GM21825 (cell line): ENCODE results near the gene ARHGEF16.

ENCODE experiments used
- ATAC-seq: cut with Tn5 transposase; IDR thresholded peaks from one replicate; pipeline ENCODE4 v1.9.1; 2021; ENCODE audit warnings: mild to moderate bottlenecking, moderate library complexity; ENCODE audit not compliant: unreplicated experiment

ARHGEF16 gene

DNA sequence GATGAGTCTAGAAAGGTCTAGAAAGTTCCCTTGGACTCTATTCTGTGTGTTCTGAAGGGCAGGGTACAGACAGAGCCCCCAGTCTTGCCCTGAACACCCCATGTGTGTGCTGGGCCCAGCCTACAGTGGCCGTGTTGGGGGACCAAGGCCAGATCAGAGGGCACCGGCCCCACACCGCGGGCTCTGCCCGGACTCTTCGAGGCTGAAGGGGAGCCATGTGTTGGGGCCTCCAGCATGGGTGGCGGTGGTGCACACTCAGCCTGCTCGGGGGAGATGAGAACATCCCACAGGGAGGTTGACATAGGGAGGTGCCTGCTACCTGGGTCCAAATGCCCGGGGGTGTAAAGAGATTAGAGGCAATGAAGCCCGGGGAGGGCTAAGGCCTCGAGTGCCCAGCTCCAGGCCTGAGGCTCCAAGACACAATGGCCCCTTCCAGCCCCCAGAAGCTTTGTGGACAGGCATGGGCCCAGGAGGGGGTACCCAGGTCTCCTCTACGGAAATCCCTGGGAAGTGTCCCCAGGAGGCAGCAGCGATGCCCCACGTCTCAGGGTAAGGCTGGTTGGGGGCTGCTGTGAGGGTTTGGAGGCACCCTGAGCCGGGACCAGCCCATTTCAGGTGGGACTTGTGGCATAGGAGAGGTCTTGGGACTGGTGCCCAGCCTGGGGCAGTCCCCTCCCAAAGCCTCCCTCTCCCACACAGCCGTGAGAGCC is 12.1 kb downstream of the ARHGEF16 start:
- ATAC-seq, result no peak

DNA sequence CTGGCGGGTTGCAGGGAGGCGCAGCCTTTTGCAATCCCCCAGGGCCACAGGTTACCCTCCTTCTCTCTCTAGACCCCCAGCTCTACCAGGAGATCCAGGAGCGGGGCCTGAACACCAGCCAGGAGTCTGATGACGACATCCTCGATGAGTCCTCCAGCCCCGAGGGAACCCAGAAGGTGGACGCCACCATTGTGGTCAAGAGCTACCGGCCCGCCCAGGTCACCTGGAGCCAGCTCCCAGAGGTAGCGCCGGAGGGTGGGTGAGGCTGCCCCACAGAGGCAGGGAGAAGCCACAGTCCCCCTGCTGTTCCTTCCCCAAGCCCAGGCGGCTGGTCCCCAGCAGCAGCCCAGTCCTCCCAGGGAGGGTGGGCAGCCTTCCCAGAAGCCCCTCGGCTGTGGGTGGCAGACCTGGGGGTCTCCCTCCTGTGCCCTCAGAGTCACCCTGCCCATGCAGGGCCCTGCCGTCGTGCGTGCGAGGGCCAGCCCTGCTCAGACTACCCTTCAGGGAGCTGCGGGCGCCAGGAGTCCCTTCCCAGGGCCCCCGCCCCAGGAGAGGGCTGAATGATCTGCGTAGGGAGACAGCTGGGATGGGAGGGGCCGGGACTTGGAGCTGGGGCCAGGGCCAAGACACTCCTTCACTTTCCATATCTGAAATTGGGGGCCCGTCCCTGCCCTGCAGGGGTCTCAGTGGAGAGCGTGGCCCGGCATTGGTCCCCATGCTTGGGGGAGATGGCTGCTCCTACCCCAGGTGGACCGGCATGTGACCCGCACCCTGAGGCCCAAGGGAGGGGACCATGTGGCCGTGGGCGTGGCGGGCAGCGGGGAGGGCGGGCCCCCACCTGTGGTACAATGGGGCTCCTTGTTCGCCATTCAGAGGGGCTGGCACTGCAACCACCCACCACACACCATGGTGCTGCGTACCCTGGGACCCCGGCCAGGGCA is 12.9 kb downstream of the ARHGEF16 start:
- ATAC-seq, result no peak

GRCh38 chr1:3468236-3469103 is 14.0 kb downstream of the ARHGEF16 start:
- no peak for ATAC-seq

DNA sequence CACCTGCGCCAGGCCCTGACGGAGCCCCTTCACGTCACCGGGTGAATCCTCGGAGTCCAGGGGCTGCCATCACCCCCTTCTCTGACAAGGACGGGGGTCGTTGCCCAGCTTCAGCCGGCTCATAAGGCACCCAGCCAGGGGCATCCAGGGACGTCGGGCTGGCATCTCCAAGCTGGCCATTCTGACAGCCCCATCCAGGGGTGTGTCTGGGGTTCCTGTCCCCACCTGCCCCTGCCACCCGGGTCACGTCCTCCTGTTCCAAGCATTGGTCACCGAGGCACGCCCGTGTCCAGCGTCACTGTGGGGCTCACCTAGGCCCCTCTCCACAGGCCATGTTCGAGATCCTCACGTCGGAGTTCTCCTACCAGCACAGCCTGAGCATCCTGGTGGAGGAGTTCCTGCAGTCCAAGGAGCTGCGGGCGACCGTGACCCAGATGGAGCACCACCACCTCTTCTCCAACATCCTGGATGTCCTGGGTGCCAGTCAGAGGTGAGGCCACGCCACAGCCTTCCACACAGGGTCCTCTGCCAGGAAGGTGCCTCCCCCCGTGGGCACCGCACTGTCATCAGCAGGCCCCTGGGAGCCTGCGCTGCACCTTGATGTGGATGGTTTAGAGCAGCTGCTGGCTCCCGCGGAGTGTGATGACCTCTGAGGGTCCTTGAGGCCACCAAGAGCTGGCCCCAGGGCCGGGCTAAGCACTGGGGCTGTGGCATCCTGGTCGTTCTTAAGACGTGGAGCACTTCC is 14.8 kb downstream of the ARHGEF16 start:
- no peak for ATAC-seq

DNA sequence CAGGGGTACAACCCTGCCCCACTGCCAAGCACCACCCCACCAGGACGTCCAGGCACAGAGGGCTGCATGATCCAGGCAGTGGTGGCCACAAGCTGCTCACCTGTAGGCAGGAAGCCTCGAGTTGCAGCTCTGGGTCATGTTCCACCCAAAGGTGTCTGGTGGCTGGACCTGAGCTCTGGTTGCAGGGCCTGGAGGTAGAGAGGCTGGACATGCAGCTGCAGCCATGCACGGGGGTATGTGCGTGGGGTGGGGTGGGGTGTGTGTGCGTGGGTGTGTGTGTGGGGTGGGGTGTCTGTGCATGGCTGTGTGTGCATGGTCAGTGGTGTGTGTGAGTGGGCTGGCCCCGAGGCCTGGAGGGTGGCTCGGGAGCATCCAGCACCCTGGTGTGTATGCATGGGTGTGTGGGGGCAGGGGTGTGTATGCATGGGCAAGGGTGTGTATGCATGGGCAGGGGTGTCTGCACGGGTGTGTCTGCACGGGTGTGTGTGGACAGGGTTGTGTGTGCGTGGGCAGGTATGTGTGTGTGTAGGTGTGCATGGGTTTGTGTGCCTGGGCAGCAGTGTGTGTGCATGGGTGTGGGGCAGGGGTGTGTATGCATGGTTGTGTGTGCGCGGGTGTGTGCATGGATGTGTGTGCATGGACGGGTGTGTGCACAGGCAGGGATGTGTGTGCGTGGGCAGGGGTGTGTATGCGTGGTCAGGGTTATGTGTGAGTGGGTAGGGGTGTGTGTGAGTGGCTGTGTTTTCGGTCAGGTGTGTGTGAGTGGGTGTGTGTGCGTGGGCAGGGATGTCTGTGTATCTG is 15.6 kb downstream of the ARHGEF16 start:
- no peak for ATAC-seq

- no peak for ATAC-seq
Measured at GRCh38 chr1:3470650-3471355, 16.3 kb downstream of the ARHGEF16 start.

DNA sequence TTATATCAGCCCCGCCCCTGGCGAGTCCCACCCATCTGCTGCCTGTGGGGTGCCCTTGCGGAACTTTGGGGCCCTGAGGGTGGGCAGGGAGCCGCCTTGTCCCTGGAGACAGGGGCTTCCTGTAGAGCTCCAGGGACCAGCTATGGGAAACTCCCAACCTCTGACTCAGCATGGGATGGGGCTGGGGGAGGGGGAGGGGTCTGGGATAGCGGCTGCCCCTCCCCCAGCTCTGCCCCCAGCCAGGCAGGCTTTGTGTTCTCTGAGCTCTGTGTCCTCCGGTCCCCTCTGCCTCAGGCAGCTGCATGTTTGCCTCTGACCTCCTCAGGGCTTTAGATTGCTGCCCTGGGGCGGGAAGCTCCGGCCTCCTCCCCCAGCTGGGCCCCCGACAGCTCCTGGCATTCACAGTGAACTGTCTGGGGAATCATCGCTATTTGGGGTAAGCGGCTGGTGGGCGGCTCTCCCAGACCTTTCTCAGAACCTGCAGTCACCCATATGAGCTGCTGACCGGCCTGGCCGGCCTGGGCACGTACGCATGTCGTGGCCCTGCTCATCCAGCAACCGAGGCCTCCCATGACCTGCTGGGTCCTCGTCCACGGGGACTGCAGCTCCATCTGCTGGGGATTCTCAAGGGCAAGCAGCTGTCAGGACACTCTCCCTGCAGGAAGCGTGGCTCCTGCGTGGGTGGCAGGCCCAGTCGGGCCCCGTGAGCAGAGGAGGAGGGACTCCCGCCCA is 17.1 kb downstream of the ARHGEF16 start:
- no peak for ATAC-seq

GRCh38 chr1:3472088-3472850 is 17.8 kb downstream of the ARHGEF16 start:
- no peak for ATAC-seq

DNA sequence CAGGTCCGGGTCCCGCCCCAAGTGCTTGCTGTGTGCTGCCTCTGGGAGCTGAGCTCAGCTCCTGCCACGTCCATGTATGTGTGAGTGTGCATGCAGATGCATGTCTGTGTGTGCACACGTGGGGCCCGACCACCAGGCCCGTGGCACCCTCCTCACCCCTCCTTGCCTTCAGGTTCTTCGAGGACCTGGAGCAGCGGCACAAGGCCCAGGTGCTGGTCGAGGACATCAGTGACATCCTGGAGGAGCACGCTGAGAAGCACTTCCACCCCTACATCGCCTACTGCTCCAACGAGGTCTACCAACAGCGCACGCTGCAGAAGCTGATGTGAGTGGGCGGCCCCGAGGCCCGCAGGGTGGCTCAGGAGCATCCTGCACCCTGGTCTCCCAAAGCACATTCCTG is 18.4 kb downstream of the ARHGEF16 start:
- no peak for ATAC-seq

DNA sequence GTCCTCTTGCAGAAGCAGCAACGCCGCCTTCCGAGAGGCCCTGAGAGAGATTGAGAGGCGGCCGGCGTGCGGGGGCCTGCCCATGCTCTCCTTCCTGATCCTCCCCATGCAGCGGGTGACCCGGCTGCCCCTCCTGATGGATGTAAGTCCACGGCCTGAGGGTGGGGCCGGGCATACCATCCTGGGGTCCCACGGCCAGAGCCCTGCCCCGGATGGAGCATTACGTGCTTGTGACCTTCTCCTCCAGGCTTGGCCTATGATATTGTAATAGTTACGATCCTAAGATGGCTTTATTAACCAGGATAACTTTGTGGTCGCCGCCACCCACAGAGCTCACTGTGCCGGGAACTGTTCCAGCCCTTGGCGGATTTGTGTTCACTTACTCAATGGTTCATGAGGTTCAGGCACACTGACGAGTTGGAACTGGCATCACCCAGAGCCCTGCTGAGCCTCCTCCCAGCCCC is 18.9 kb downstream of the ARHGEF16 start:
- no peak for ATAC-seq

GRCh38 chr1:3474016-3474415 is 19.6 kb downstream of the ARHGEF16 start:
- ATAC-seq, result no peak

GRCh38 chr1:3474421-3474820 is 20.0 kb downstream of the ARHGEF16 start:
- ATAC-seq, result no peak

GRCh38 chr1:3475839-3476573 is 21.5 kb downstream of the ARHGEF16 start:
- ATAC-seq, result no peak

DNA sequence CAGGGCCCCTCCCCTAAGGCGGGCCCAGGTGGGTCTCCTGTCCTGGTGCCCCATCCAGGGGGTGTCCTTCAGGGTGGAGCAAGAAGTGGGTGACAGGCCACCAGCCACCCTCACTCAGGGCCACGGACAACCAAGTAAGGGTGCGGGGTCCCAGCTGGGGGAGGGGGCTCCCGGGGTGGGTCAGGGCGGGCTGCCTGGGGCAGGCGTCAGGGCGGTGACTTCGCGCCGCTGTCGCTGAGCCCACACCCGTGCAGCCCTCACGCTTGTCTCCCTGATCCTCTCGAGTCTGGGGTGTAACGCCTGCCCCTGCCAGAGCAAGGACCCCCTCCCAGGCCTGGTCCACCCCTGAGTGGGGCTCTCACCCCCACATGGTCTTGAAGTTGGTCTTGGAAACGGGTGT is 22.2 kb downstream of the ARHGEF16 start:
- no peak for ATAC-seq

DNA sequence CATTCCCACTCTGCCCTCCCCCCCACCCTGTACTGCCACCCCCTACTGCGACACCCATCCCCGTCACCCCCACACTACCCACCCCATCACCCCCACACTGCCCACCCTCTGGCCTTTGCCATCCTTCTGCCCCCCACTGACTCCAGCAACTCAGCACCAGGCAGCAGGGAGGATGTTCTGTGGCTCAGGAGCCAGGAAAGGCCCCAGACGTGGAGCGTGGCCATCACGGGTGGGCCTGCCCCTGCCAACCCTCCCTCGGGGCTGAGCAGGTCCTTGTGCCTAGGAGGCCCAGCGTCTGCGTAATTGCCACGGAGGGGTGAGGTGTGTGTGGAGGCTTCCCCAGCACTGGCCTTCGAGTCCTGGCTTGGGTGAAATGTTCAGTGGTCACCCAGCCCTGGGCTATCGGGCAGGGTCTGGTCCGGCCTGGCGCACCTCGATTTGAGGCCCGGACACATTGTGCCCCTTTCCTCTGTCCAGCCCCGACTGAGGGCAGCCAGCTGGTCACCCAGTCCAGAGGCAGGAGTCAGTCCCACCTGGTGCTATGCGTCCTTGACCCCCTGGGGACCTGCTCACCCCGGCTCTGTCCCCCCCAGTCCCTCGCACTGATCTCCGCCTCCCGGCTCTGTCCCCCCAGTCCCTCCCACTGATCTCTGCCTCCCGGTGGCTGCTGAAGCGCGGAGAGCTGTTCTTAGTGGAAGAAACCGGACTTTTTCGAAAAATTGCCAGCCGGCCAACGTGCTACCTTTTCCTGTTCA is 23.0 kb downstream of the ARHGEF16 start:
- ATAC-seq, result no peak

DNA sequence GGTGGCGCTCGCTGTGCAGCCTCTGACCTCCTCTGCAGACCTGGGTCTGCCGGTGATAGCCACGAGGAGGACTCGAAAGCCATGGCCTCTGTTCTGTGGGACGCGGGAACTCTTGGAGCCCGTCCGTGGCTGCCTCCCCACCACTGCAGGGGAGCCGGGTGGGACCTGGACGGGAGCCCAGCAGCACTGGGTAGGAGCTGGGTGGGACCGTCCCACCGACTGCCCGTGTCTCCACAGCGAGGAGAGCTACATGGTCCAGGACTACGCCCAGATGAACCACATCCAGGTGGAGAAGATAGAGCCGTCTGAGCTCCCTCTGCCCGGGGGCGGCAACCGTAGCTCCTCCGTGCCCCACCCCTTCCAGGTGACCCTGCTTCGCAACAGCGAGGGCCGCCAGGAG is 23.7 kb downstream of the ARHGEF16 start:
- no peak for ATAC-seq
